Measurements from ENCODE around the gene RBM38.

Gene RBM38

DNA sequence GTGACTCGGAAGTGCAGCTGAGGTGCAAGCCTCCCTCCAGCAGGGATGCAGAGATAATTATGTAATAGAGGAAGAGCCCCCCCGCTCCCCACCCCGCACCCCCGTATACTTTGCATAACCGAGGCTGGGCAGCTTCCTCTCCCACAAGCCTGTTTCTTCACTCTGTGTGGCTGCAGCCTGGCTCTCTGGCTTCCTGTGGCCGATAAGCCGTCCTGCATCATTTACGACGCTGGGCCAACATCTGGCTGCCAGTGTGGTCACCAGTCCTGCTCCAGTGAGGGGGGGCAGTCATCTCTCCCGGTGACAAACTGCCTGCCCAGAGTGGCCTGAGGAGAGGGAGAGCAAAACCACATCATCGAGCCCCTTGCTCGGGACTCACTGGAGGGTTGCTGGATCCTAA is 59.2 kb downstream of the RBM38 start:
- H3K4me1 Mint-ChIP-seq, result peaks cover 18% of the 10 kb centered on the region
- H3K9me3 Mint-ChIP-seq, result peaks cover 3% of the 10 kb centered on the region

DNA sequence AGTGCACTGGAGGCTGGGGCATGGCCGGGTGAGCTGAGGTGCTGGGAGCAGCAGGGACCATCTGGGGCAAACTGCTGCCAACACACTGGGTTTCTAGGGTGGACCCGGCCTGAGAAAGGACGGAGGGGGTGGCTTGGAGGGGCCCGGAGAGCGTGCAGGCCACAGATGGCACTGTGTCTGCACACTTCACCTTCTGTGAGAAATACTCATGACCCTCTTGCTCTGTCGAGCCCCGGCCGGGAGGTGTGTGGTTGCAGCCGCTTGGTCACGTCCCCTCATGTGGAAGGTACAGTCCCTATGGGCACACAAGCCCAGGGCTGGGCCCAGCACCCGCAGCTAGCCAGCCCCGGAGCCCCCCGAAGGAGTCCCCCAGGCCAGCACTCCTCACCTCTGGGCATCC is 59.7 kb downstream of the RBM38 start:
- H3K9me3 Mint-ChIP-seq, result peaks cover 2% of the 10 kb centered on the region
- H3K4me1 Mint-ChIP-seq, result peaks cover 15% of the 10 kb centered on the region
- peak overlapping the region in 1 of 3 experiments; percentile 38 for H3K27ac Mint-ChIP-seq
- no peaks in the 10 kb centered on the region for H3K36me3 Mint-ChIP-seq (ENCODE audit: low read depth)
- H3K27me3 Mint-ChIP-seq (ENCODE audit: low read depth), result peaks cover 35% of the 10 kb centered on the region
- H3K4me3 Mint-ChIP-seq, result no peak overlapping the region
- TF ChIP-seq, protein P1, sequence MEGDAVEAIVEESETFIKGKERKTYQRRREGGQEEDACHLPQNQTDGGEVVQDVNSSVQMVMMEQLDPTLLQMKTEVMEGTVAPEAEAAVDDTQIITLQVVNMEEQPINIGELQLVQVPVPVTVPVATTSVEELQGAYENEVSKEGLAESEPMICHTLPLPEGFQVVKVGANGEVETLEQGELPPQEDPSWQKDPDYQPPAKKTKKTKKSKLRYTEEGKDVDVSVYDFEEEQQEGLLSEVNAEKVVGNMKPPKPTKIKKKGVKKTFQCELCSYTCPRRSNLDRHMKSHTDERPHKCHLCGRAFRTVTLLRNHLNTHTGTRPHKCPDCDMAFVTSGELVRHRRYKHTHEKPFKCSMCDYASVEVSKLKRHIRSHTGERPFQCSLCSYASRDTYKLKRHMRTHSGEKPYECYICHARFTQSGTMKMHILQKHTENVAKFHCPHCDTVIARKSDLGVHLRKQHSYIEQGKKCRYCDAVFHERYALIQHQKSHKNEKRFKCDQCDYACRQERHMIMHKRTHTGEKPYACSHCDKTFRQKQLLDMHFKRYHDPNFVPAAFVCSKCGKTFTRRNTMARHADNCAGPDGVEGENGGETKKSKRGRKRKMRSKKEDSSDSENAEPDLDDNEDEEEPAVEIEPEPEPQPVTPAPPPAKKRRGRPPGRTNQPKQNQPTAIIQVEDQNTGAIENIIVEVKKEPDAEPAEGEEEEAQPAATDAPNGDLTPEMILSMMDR (IDR thresholded peaks at IDR 0.05; ENCODE audit: unreplicated experiment in 3 of 3), result no peak

More for the DNA sequence above, 59.2 kb downstream of the RBM38 start:
- peak overlapping the region in 1 of 3 experiments; percentile 38 for H3K27ac Mint-ChIP-seq
- H3K27me3 Mint-ChIP-seq (ENCODE audit: low read depth), result peaks cover 38% of the 10 kb centered on the region
- TF ChIP-seq, protein P1 (IDR thresholded peaks at IDR 0.05; ENCODE audit: unreplicated experiment in 3 of 3), result no peak
- no peak overlapping the region for H3K4me3 Mint-ChIP-seq
- H3K36me3 Mint-ChIP-seq (ENCODE audit: low read depth), result no peaks in the 10 kb centered on the region

DNA sequence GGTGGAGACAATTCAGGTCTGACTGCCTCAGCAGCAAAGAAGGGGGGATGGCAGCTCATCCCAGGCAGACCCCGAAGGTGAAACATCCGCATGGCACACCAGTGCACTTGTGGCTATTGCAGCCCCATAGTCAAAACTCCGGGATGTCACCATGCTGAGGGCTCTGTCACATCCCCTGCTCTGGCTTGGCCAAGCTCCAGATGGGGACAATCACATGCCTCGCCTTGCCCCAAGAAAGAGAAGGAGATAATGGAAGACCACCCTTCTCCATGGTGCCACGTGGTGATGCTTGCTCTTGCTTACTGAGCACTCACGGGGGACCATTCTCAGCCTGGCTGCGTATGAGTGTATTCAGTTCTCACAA is 60.2 kb downstream of the RBM38 start:
- Mint-ChIP-seq H3K4me3 (no peak overlapping the region), H3K27me3 (ENCODE audit: low read depth) (peaks cover 34% of the 10 kb centered on the region), H3K9me3 (peaks cover 2% of the 10 kb centered on the region), H3K27ac (no peak overlapping the region), H3K4me1 (peaks cover 15% of the 10 kb centered on the region), H3K36me3 (ENCODE audit: low read depth) (no peaks in the 10 kb centered on the region)
- TF ChIP-seq, protein P1 (IDR thresholded peaks at IDR 0.05; ENCODE audit: unreplicated experiment in 3 of 3), result no peak

DNA sequence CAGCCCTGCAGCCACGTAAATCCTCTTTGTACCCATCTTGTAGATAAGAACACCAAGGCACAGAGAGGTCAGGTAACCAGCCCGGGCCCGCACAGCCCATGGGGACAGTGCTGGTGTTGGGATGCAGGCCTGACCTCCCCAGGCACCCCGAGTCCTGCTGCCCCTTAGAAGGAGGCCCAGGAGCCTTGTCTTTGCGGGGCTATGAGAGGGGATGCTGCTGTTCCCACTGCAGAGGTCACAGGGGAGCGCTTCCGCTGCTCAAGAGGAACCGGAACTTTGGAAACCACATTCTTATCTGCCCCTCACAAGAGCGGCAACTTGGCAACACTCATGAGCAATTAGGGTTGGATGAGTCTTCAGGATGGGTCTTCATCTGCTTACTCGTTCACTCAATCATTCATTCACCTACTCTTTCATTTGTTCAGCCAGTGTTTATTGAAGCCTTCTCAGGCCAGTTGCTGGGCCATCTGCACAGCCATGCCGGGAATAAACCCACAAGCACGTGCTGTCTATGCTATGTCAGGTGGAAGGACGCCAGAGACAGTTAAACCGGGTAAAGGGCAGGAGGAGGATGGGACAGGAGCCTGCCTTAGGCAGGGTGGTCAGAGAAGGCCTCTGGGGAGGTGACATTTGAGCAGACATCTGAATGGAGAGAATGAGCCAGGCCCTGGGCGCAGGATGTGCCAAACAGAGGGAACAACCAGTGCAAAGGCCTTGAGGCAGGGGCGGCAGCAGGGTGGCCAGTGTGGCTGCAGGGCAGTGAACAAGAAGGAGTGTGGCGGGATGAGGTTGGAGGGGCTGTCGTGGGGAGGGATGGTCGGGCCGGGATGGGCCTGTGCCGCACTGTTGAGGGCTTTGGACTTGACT is 60.8 kb downstream of the RBM38 start:
- Mint-ChIP-seq H3K9me3 (peaks cover 1% of the 10 kb centered on the region), H3K27me3 (ENCODE audit: low read depth) (peaks cover 34% of the 10 kb centered on the region), H3K27ac (no peak overlapping the region), H3K4me1 (peaks cover 12% of the 10 kb centered on the region), H3K36me3 (ENCODE audit: low read depth) (no peaks in the 10 kb centered on the region), H3K4me3 (no peak overlapping the region)
- TF ChIP-seq, protein P1 (IDR thresholded peaks at IDR 0.05; ENCODE audit: unreplicated experiment in 3 of 3), result no peak

DNA sequence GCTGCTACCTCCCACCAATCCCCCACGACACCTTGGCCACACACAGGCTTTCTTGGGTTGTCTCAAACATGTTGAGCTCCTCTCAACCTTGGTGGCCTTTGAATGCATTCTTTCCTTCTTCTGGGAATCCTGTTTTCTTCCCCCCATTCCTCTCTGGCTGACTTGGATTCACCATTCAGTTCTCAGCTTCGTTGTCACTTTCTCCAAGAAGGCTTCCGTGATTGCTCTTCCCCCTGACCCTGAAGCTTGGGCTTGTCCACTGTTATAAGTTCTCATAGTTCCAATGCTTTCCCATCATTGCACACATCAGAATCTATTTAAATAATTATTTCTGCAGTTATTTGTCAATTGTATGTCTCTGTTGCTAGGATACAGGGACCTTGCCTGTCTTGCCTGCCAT is 64.2 kb downstream of the RBM38 start:
- no peaks in the 10 kb centered on the region for H3K36me3 Mint-ChIP-seq (ENCODE audit: low read depth)
- H3K4me1 Mint-ChIP-seq, result peaks cover 9% of the 10 kb centered on the region
- TF ChIP-seq, protein P1 (IDR thresholded peaks at IDR 0.05; ENCODE audit: unreplicated experiment in 3 of 3), result no peak
- no peak overlapping the region for H3K27ac Mint-ChIP-seq
- H3K4me3 Mint-ChIP-seq, result no peak overlapping the region
- no peaks in the 10 kb centered on the region for H3K9me3 Mint-ChIP-seq
- H3K27me3 Mint-ChIP-seq (ENCODE audit: low read depth), result peaks cover 30% of the 10 kb centered on the region

DNA sequence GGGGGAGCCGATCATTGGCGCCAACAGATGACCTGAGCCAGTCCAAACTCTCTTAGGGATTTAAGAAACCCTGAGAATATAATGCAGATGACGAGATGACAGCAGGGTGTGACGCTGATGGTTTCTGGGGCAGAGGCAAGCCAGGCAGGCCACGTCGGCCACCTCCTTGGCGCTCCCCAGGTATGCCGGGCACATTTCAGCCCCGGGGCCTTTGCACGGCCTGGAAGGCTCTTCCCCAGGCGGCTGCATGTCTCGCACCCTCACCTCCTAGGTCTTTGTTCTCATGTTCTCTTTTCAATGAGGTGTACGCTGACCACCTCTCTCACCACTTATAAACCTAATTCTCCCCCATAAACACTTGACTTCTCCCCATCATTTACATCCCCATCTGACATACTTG is 64.9 kb downstream of the RBM38 start:
- peaks cover 5% of the 10 kb centered on the region for H3K4me1 Mint-ChIP-seq
- no peaks in the 10 kb centered on the region for H3K9me3 Mint-ChIP-seq
- H3K27me3 Mint-ChIP-seq (ENCODE audit: low read depth), result peaks cover 25% of the 10 kb centered on the region
- no peak overlapping the region for H3K27ac Mint-ChIP-seq
- no peaks in the 10 kb centered on the region for H3K36me3 Mint-ChIP-seq (ENCODE audit: low read depth)
- TF ChIP-seq, protein P1 (IDR thresholded peaks at IDR 0.05; ENCODE audit: unreplicated experiment in 3 of 3), result no peak
- no peak overlapping the region for H3K4me3 Mint-ChIP-seq
